Measurements from ENCODE around the gene STAT3.
"Not testable (repeated sequence)": the region's sequence is repeated elsewhere in the genome, so short reads cannot be mapped to it uniquely, and the experiment has no call there.

Gene STAT3

DNA sequence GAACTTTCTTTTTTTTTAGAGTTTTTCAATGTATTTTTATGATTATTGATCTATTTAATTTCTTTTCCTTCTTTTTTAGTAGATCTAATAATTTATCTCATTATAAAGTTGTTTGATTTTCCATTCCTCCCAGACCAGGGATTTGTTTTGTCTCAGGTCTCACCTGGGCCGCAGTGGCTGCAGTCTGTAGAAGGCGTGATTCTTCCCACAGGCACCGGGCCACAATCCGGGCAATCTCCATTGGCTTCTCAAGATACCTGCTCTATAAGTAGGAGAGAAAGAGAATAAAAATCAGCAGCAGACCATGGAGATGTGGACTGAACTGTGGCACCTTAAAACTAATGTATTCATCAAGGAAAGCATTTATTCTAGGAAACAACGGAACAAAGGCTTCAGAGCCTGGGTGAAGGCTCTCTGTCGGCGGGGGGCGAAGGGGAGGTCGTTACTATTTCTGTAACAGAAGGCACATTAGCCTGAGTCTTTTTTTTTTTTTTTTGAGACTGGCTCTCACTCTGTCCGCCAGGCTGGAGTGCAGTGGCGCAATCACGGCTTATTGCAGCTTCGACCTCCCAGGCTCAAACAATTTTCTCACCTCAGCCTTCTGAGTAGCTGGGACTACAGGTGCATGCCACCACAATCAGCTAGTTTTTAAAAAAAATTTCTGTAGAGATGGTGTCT is 42.7 kb downstream of the STAT3 start:
- no peak for DNase-seq

DNA sequence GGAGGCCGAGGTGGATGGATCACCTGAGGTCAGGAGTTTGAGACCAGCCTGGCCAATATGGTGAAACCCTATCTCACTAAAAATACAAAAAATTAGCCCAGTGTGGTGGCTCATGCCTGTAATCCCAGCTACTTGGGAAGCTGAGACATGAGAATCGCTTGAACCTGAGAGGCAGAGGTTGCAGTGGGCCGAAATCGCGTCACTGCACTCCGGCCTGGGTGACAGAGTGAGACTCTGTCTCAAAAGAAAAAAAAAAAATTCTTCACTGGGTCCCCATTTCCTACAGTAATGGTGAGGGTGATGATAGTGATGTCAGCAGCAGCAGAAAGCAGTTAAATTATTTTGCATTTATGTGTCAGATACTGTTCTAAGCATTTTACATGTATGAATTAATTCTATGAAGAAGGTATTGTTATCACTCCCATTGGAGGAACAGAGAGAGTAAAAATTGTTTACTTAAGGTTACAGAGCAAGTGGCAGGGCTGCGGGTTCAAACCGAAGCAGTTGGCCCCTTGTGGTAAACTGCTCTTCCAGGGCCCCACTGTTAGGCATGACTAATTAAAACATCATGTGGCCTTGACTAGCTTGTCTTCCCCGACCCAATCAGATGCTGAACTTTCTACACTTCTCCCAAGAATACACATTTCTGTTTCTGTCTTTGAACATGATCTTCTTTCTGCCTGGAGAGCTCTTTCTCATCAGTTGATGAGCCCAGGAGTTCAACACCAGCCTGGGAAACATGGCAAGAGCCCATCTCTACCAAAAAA is 45.8 kb downstream of the STAT3 start:
- DNase-seq: no peak

DNA sequence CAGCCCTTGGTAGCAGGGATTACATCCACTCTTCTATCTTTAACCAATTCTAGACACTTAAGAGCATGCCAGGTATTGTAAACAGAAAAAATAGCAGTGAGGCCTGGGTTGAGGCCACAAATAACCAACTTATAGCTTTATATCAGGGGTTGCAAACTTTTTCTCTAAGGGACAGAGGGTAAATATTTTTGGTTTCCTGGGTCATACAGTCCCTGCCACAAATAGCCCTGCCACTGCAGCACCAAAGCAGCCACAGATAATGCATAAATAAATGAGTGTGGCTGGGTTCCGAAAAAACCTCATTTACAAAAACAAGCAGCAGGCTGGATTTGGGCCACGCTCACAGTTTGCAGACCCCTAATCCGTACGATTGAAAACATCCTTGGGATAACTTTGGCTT is 46.7 kb downstream of the STAT3 start:
- DNase-seq: no peak

DNA sequence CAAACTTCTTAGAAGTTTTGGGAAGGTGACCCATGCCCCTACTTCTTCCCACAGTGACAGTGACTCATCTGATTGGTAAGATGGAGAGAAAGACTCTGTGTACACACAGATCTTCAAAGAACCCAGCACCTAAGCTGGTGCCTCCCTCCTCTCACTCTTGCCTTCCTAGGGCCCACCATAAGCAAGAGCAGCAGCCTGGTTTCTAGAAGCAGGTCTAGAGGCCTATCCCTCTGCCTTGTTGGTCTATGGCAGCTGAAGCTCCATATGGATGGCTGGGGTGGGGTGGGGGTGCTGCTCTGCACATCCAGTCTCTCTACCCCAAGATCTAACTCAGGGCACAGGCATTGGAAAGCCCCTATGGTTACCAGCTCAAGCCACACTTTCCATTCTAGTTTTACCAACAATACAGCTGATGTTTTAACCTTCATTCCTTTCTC is 47.5 kb downstream of the STAT3 start:
- DNase-seq: no peak

DNA sequence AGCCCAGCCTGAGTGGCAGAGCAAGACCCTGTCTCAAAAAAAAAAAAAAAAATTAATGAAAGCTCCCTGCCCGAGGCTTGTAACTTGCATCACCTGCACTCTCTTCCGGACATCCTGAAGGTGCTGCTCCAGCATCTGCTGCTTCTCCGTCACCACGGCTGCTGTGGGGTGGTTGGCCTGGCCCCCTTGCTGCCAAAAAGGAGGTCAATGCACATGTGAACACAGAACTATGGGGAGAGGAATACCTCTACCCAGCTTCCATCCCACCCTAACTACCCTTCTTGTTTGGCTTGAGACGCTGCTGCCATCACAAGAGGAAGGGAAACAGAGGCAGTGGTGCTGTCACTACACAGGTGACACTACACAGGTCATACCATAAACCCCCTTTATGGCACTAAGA is 49.0 kb downstream of the STAT3 start:
- DNase-seq: no peak

DNA sequence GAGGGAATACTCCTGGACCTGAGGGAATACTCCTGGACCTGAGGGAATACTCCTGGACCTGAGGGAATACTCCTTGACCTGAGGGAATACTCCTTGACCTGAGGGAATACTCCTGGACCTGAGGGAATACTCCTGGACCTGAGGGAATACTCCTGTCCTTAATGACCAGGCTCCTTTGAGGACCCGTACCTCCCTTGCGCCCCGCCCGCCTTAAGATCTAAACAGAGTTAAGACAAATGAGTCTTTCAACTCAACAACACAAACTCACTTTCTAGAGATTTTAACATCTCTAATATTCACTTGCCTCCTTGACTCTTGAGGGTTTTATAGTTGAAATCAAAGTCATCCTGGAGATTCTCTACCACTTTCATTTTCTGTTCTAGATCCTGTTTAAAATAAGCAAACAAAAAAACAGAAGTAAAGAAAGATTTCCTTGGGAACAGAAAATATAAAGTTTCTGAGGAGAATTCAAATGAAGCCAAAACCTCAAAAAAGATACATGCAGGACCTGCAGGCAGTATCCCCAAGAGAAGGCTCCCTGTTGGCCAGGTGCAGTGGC is 49.7 kb downstream of the STAT3 start:
- DNase-seq: no peak

DNA sequence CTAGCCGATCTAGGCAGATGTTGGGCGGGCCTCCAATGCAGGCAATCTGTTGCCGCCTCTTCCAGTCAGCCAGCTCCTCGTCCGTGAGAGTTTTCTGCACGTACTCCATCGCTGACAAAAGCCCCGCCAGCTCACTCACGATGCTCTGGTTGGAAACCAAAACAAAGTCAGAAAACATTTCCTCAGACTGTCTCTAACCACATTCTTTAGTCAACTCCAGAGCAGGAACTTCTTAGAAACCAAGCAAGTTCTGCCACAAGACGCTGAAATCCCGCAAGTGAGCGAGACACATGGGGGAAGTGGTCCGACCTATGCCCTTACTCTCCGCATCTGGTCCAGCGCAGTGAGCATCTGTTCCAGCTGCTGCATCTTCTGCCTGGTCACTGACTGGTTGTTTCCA is 50.8 kb downstream of the STAT3 start:
- DNase-seq: no peak

DNA sequence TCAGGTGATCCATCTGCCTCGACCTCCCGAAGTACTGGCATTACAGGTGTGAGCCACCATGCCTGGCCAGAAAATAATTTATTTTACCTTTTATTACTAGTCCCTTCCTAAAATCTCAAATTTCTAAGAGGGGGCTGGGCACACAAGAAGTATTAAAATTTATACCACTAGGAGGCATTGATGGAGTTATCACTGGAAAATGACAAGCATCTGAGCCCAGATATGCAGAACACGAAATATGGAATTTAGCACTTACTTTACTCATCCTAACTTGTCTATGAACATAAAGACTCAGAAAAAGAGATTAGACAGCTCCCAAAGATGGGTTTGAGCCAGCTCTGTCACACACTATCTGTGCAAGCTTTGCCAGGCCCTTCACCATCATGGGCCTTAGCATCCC is 53.6 kb downstream of the STAT3 start:
- no peak for DNase-seq

DNA sequence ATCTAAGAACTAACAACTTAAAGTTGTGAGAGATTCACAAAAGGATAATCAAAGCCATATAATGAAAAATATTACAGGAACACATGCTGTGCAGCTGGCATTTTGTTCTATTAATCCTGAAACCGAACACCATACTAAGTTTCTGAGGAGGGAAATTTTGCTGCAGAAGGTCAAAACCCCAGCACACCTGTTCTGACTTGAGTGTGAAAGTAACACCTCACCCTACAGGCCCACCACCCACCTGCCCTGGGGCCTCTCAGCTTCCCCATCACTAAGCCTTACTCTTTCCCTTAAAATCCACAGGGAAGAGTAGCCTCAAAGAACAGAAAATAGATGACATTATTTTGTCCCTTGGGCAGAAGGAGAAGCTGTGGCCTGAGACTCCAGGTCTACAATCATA is 55.2 kb downstream of the STAT3 start:
- DNase-seq: no peak

DNA sequence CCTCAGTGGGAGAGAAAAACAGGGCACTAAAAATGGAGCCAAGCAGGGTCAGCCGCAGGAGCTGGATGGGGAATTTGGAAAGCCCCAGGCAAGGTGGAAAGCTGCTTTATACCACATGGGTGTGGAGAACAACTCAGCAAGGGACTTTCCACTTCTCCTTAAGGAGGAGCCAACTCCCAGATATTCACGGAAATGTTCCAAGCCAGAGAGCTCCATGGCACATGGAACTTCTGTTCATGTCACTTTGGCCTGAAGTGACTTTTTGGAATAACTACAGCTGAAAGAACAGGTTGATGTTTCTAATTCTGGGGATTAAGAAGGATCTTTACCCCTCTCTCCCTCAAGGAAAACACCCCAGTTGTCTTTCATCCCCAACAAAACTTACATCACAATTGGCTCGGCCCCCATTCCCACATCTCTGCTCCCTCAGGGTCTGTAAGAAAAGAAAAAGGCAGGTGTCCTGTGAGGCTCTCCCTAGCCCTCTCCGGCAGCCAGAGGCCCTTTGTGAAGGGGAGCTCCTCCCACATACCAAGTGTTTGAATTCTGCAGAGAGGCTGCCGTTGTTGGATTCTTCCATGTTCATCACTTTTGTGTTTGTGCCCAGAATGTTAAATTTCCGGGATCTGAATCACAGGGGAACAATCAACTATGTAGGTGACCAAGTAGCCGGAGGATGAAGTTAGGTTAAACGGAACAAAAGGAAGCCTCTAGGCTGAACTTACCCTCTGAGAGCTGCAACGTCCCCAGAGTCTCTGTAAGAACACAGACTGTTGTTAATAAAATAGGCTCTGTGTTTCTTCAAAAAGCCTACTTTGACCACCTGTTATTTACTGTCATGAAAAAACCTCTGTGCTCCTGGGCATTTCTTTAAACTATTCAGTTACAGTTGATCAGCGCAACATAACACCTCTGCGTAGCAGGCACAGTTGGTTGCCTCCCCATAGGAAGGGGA is 58.9 kb downstream of the STAT3 start:
- no peak for DNase-seq

DNA sequence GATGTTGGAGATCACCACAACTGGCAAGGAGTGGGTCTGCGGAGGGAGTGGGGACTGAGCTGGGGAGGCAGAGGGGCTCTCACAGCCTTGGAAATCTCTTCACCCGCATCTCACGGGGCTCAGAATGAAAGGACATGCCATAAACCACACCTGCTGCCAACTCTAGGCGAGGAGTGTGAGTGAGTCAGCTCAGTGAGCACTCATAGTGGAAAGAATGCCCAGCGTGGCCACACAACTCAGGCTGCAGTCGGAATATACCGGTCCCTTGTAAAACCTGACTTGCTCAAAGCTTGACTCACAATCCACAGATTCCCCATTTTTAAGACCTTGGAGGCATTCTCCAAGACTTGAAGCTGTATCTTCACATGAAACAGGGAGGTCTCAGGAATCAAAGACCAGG is 63.2 kb downstream of the STAT3 start:
- DNase-seq: no peak

DNA sequence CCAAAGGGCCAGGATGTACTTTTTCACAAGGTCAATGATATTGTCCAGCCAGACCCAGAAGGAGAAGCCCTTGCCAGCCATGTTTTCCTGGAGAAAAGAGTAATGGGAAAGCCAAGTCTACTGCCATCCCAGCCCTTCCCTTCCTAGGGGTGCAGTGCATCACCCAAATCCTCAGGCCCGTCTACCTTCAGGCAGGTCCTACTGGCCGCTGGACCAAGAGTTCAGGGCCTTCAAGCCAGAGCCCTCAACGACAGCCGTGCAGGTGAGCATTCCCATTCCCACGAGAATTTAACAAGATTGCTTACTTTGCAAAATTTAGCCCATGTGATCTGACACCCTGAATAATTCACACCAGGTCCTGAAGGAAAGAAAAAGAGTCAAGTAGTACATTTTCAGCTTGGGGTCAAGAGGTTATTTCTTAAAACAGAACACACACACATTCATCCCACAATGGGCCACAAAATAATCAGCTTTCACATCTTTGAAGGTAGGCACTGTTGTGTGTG is 64.9 kb downstream of the STAT3 start:
- DNase-seq: no peak

DNA sequence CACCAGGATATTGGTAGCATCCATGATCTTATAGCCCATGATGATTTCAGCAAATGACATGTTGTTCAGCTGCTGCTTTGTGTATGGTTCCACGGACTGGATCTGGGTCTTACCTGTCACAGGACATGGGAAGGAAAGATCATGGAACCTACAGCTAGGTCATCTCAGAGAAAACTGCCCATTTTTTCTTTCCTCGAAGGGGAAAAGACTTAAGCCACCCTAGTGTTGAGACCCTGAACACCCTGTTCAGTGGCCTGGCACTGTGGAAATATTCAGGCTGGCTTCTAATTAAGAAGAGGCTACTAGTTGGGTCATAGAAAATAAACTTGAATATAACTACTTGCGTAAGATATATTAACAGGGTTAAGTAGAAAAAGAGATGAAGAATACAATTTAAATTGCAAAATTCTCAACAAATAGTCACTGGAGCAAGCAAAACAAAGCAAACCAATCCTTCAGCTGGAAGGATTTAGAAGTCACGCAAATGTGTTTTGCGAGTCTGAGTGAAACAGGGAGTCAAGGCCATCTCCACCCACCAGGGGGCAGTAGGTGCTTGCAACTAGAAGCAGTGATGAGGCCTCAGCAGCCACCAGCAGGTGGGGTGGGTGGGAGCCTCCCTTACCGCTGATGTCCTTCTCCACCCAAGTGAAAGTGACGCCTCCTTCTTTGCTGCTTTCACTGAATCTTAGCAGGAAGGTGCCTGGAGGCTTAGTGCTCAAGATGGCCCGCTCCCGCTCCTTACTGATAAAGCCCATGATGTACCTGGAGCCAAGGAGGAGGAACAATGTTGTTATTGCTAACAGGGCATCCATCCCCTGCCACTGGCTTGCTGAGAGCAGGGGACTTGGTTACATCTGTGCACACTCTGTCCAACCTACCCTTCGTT is 65.6 kb downstream of the STAT3 start:
- peak; percentile 58 for DNase-seq

DNA sequence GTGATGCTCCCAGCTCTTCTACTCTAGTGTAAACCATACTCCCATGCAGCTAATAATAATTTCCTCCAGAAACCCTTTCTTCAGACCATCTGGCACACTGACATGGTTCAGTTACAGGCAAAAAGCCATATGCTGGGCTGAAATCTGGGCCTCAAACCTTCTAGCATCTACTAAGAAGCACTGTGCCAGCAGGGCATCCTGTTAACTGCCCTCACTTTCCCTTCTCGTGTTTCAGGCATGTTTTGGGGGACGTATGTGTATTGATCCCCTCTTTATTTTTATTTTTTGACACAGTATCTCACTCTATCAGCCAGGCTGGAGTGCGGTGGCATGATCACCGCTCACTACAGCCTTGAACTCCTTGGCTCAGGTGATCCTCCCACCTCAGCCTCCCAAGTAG is 66.7 kb downstream of the STAT3 start:
- no peak for DNase-seq

DNA sequence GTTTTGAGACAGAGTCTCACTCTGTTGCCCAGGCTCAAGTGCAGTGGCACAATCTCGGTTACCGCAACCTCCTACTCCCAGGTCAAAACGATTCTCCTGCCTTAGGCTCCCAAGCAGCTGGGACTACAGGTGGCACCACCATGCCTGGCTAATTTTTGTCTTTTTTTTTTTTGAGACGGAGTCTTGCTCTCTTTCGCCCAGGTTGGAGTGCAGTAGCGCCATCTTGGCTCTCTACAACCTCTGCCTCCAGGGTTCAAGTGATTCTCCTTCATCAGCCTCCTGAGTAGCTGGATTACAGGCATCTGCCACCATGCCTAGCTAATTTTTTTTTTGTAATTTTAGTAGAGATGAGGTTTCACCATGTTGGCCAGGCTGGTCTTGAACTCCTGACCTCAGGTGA is 70.3 kb downstream of the STAT3 start:
- not testable (repeated sequence) for DNase-seq

DNA sequence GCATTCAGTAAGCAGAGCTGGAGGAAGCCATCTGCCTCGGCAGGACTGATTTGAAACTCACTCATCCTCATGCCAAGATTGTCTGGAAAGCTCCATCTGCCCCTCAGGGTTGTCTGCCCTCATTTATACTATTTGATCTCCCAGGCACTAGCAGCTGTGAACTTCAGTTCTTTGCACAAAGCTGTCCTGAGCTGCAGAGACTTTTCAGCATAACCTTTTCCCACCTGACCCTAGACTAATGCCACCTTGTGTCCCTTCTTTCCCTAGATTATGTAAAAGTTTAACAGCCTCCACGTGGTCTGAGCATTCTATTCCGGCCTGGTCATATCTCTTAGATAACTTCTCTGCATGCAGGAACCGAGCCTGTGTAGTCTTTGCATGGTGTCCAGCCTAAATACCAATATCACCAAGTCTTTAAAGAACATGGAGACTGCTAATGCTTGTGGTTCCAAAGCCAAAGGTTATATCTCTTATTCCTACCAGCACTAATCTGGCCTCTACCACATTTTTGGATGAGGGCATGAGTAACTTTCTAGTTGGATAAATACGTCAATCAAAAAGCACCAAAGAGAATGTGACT is 70.9 kb downstream of the STAT3 start:
- DNase-seq: no peak

DNA sequence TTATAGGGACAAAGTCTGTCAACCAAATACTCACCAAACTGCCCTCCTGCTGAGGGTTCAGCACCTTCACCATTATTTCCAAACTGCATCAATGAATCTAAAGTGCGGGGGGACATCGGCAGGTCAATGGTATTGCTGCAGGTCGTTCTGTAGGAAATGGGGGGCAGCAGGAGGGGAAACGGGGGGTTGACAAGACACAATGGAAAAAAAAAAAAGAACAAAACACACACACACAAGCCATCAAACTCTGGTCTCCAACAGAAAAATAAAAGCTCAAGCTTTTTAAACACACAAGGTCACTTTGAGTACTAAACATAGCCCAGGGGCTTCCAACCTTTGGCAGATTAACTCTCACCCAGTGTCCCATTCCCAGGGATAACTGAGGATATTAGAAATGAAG is 71.5 kb downstream of the STAT3 start:
- no peak for DNase-seq

DNA sequence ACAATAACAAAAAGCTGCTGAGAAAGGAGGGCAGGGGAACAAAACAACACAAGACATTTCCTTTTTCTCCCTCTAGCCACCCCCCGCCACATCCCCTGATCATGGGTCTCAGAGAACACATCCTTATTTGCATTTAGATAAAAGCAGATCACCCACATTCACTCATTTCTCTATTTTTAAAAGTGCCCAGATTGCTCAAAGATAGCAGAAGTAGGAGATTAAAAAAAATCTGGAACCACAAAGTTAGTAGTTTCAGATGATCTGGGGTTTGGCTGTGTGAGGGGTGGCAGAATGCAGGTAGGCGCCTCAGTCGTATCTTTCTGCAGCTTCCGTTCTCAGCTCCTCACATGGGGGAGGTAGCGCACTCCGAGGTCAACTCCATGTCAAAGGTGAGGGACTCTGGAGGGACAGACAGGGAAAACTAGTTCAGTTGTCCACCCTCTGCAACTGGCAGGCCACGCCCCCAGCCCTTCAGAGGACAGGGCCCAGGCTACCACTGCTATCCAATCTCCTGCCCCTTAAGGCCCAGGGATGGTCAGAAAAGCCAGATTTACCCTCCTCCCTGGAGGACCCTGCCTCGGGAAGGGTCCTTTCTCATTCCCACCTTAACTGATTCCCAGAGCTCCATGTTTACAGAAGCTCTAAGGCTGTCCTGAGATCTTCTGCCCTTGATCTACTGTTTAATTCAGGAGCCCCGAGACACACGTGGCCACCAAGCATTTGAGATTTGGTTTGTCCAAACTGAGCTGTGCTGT is 72.7 kb downstream of the STAT3 start:
- DNase-seq: no peak

DNA sequence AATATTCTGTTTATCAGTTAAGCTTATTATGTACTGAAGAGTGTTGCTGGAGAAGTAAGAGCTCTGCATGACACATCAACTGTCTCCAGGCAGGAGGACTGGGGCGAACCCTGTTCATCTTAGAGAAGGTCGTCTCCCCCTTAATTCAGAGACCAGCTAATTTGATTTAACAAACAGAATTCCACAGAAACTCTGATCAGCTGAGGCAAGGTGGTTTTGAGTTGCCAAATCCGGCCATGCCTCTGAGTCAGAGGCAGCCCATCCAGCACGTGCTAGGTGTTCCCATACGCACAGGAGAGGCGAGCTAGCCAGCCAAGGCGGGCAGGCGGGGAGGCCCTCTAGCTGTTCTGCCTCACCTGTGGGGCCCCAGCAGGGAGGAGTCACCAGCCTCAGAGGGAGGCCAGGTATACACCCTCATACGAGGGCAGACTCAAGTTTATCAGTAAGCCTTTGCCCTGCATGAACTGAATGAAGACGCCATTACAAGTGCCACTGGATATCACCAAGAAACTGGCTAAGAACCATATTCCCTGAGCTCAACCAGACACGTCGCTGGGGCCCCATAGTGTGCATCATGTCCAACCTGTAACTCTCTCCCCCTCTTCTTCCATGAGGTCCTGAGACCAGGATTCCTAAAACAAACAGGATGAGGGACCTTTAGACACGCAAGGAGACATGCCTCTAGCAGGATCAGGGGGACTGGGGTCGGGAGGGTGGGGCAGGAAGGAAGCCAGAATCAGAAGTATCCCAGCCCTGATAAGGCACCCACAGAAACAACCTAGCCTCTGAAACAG is 74.3 kb downstream of the STAT3 start:
- DNase-seq: no peak

DNA sequence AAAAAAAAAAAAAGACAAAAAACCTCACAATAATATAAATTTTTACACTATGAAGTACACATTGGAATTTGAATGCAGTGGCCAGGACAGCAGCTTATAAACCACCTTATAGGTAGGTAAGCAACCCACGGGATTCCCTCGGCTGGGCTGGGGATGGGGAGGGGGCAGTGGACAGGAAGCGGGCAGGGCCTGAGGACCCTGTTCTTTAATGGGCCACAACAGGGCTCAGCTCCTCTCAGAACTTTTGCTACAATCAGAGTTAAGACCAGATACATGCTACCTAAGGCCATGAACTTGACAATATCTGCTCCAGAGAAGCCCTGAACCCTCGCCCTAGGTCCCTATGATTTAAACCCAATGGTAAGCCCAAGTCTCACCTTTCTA is 74.9 kb downstream of the STAT3 start:
- no peak for DNase-seq

Measured in SHP77 treated with DMSO at 0.1 percent for 48 hours (cell line).